WTC11 (cell line): Measurements from ENCODE around the gene SUSD6. TPM values are rescaled to one million over a fixed set of nuclear protein-coding genes. Genes with fewer than 3 reads are reported as not detected.

ENCODE experiments used
- ATAC-seq: fragments of 200-7000 bp; cut with Tn5 transposase; 2 replicates; pipeline ENCODE4 v1.10.0; 2021; ENCODE audit warnings: mild to moderate bottlenecking, moderate library complexity
- CTCF ChIA-PET: fragments of 300-600 bp; sonication (Branson Sonifier 250); formaldehyde crosslinking; loops from one replicate; lab custom pipeline; 2021; ENCODE audit warnings: antibody characterized with exemption; lab: Charles Lee
- POLR2A ChIA-PET: fragments of 350-600 bp; sonication (Branson Sonifier 250); formaldehyde crosslinking; loops from one replicate; lab custom pipeline; 2021; ENCODE audit warnings: antibody characterized with exemption; lab: Charles Lee
- DNase-seq: peaks from one replicate; pipeline ENCODE4 v3.0.0; 2021; ENCODE audit warnings: low spot score
- H3K27ac Mint-ChIP-seq: 2 replicates; pipeline ENCODE4 v1.8.0; 2021; ENCODE audit warnings: mixed read lengths
- H3K27me3 Mint-ChIP-seq: 2 replicates; pipeline ENCODE4 v1.8.0; 2021; ENCODE audit warnings: low read depth, mild to moderate bottlenecking, moderate library complexity, mixed read lengths
- H3K36me3 Mint-ChIP-seq: 2 replicates; pipeline ENCODE4 v1.8.0; 2021; ENCODE audit warnings: mixed read lengths
- H3K4me1 Mint-ChIP-seq: 2 replicates; pipeline ENCODE4 v1.8.0; 2022; ENCODE audit warnings: mixed read lengths
- H3K4me3 Mint-ChIP-seq: 2 replicates; pipeline ENCODE4 v1.8.0; 2021; ENCODE audit warnings: mild to moderate bottlenecking, moderate library complexity, mixed read lengths
- H3K9me3 Mint-ChIP-seq: 2 replicates; pipeline ENCODE4 v1.8.0; 2021; ENCODE audit warnings: mixed read lengths
- CBFB ChIP-seq: sonication (generic); formaldehyde crosslinking; IDR thresholded peaks from 2 replicates; pipeline ENCODE4 v1.8.1; 2022; ENCODE audit warnings: mild to moderate bottlenecking, low read depth, missing genetic modification reagents
- CREM ChIP-seq: sonication (generic); formaldehyde crosslinking; IDR thresholded peaks from 2 replicates; pipeline ENCODE4 v1.8.1; 2022; ENCODE audit warnings: mild to moderate bottlenecking, missing genetic modification reagents, moderate library complexity
- E2F4 ChIP-seq: sonication (generic); formaldehyde crosslinking; IDR thresholded peaks from 2 replicates; pipeline ENCODE4 v1.8.1; 2022; ENCODE audit warnings: low read depth, mild to moderate bottlenecking, moderate library complexity, missing genetic modification reagents, borderline replicate concordance
- EMX1 ChIP-seq: fragments of 250-450 bp; sonication (Bioruptor Pico); IDR thresholded peaks from 2 replicates; pipeline ENCODE4 v1.8.0; 2021; ENCODE audit warnings: mild to moderate bottlenecking
- FOXK1 ChIP-seq: sonication (generic); formaldehyde crosslinking; IDR thresholded peaks from 2 replicates; pipeline ENCODE4 v1.8.0; 2022; ENCODE audit warnings: mild to moderate bottlenecking, moderate library complexity, missing genetic modification reagents
- GABPB1 ChIP-seq: sonication (generic); formaldehyde crosslinking; IDR thresholded peaks from 2 replicates; pipeline ENCODE4 v1.8.1; 2023; ENCODE audit warnings: mild to moderate bottlenecking, missing genetic modification reagents
- HMGXB4 ChIP-seq: sonication (generic); formaldehyde crosslinking; IDR thresholded peaks from 2 replicates; pipeline ENCODE4 v1.8.1; 2023; ENCODE audit warnings: mild to moderate bottlenecking, moderate library complexity, missing genetic modification reagents
- IRF2 ChIP-seq: sonication (generic); formaldehyde crosslinking; IDR thresholded peaks from 2 replicates; pipeline ENCODE4 v1.8.0; 2022; ENCODE audit warnings: low read depth, missing genetic modification reagents, borderline replicate concordance
- JUN ChIP-seq: sonication (generic); formaldehyde crosslinking; IDR thresholded peaks from 2 replicates; pipeline ENCODE4 v1.8.0; 2023; ENCODE audit warnings: mild to moderate bottlenecking, missing genetic modification reagents
- MYBL2 ChIP-seq: sonication (generic); formaldehyde crosslinking; IDR thresholded peaks from 2 replicates; pipeline ENCODE4 v1.8.1; 2023; ENCODE audit warnings: mild to moderate bottlenecking, moderate library complexity, missing genetic modification reagents
- NFYB ChIP-seq: sonication (generic); formaldehyde crosslinking; conservative IDR thresholded peaks from 2 replicates; pipeline ENCODE4 v1.8.0; 2022; ENCODE audit warnings: low read depth, missing genetic modification reagents
- NR1H2 ChIP-seq: sonication (generic); formaldehyde crosslinking; IDR thresholded peaks from 2 replicates; pipeline ENCODE4 v1.9.0; 2021; ENCODE audit warnings: mild to moderate bottlenecking, moderate library complexity, missing genetic modification reagents
- OVOL2 ChIP-seq: fragments of 250-450 bp; sonication (Bioruptor Pico); IDR thresholded peaks from 2 replicates; pipeline ENCODE4 v1.9.0; 2021; ENCODE audit warnings: mild to moderate bottlenecking, borderline replicate concordance
- RORB ChIP-seq: fragments of 250-450 bp; sonication (Bioruptor Pico); IDR thresholded peaks from 2 replicates; pipeline ENCODE4 v1.9.0; 2021; ENCODE audit warnings: mild to moderate bottlenecking
- SMAD3 ChIP-seq: sonication (generic); formaldehyde crosslinking; IDR thresholded peaks from 2 replicates; pipeline ENCODE4 v1.8.0; 2022; ENCODE audit warnings: missing genetic modification reagents, mild to moderate bottlenecking, borderline replicate concordance
- SP1 ChIP-seq: sonication (generic); formaldehyde crosslinking; conservative IDR thresholded peaks from 2 replicates; pipeline ENCODE4 v1.8.1; 2022; ENCODE audit warnings: missing genetic modification reagents
- ZNF219 ChIP-seq: sonication (generic); formaldehyde crosslinking; IDR thresholded peaks from 2 replicates; pipeline ENCODE4 v1.8.0; 2023; ENCODE audit warnings: missing genetic modification reagents, mild to moderate bottlenecking, borderline replicate concordance
- ZNF232 ChIP-seq: sonication (generic); formaldehyde crosslinking; IDR thresholded peaks from 2 replicates; pipeline ENCODE4 v1.8.0; 2022; ENCODE audit warnings: mild to moderate bottlenecking, missing genetic modification reagents
- ZNF416 ChIP-seq: fragments of 250-450 bp; sonication (Bioruptor Pico); IDR thresholded peaks from 2 replicates; pipeline ENCODE4 v1.9.0; 2021; ENCODE audit warnings: mild to moderate bottlenecking, inconsistent platforms
- ZNF512 ChIP-seq: sonication (generic); formaldehyde crosslinking; IDR thresholded peaks from 2 replicates; pipeline ENCODE4 v1.8.1; 2022; ENCODE audit warnings: missing genetic modification reagents, borderline replicate concordance
- ZNF671 ChIP-seq: fragments of 250-450 bp; sonication (Bioruptor Pico); IDR thresholded peaks from 2 replicates; pipeline ENCODE4 v1.8.0; 2021; ENCODE audit warnings: mild to moderate bottlenecking
- total RNA-seq: library from RNA; stranded (reverse); gene quantifications from 3 replicates; pipeline ENCODE4 v1.2.3, GENCODE V29; 2021
- TF ChIP-seq, protein P1 (sequence below): fragments of 250-450 bp; sonication (Bioruptor Pico); conservative IDR thresholded peaks from 2 replicates; pipeline ENCODE4 v1.9.0; 2021; ENCODE audit warnings: mild to moderate bottlenecking
- TF ChIP-seq, protein P2 (sequence below): fragments of 250-450 bp; sonication (Bioruptor Pico); IDR thresholded peaks from 2 replicates; pipeline ENCODE4 v2.1.2; 2022; ENCODE audit warnings: mild to moderate bottlenecking, moderate library complexity
- TF ChIP-seq, protein P3 (sequence below): sonication (generic); formaldehyde crosslinking; IDR thresholded peaks from 2 replicates; pipeline ENCODE4 v1.8.1; 2023; ENCODE audit warnings: mild to moderate bottlenecking, missing genetic modification reagents

Gene SUSD6
- total RNA-seq, 1 experiment from 2014 or later, result 10.1 TPM

DNA sequence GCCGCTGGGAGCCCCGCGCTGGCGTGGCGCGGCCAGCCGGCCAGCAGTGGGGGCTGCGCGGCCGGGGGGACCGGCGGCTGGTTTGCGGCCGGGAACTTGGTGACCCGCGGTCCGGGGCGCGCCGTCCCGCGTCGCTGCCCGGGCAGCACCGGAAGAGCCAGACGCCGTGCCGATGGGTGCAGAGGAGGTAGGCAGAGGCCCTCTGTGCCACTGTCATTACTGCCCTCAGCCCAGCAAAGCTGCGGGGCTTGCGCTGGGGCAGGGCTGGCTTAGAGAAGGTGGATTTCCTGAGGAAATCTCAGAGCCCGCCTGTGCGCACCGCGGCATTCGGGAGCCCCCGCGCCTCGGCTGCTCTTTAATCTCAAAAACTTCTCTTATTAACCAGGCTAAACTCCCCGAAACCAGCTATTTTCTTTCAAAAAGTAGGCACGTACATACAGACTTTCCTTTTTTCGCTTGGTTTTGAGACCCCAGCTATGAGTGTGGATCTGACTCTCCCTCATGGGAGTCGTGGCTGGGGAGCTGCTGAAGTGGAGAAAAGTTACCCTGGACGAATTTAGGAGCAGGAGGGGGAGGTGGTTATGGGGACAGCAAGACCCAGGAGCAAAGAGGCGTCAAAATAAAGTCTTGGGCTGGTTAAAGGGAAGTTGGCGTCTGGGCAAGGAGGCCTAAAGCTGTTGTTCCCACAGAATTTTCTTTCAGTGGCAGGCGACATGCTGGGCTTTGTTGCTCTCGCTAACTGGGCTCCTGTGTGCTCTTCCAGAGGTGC is 802 bp downstream of the SUSD6 start:
- ChIA-PET POLR2A (interaction anchor here (0.8 kb wide), 1 partner anchor 101 kb away, joined by 3 read pairs; no protein-coding TSS in a partner anchor), CTCF (interaction anchor here (1.1 to 1.6 kb wide), 7 partner anchors 14 to 115 kb away, joined by 3 to 6 read pairs (median 5); no protein-coding TSS in a partner anchor)
- Mint-ChIP-seq H3K4me3 (peak overlapping the region; percentile 84), H3K27me3 (peaks cover 10% of the 10 kb centered on the region), H3K4me1 (peaks cover 49% of the 10 kb centered on the region), H3K27ac (no peak overlapping the region), H3K9me3 (no peaks in the 10 kb centered on the region), H3K36me3 (no peaks in the 10 kb centered on the region)
- ATAC-seq (peak; percentile 50), DNase-seq (peak; percentile 35)
- TF ChIP-seq GABPB1 (CRISPR knock-in tag), result no peak
- TF ChIP-seq ZNF232, result no peak
- no peak for TF ChIP-seq E2F4 (CRISPR knock-in tag)
- TF ChIP-seq HMGXB4 (CRISPR knock-in tag), result no peak
- TF ChIP-seq, protein P1, sequence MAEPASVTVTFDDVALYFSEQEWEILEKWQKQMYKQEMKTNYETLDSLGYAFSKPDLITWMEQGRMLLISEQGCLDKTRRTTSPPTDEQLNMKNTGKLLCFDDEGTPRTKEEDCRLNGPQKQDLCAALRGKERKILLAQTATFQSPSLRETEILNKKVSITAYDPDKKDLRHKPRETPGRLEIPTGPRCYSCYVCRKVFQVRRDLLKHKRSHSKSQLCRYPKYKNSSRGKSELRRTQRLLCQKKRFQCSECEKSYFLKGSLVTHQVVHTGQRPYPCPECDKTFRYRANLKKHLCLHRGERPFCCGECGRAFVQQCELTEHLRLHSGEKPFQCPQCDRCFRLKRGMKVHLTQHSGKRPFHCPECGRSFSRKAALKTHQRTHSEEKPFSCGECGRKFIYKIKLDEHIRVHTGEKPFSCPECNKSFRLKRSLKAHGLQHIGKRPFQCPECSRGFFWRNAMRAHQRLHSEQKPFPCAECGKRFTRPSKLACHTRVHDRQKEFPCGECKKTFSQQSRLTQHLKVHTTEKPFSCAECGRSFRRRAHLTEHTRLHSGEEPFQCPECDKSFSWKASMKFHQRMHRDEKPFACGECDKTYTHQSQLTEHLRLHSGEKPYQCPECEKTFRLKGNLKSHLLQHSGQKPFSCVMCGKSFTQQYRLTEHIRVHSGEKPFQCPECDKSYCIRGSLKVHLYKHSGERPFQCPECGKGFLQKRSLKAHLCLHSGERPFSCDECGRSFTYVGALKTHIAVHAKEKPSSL (CRISPR knock-in tag), result no peak
- TF ChIP-seq JUN (CRISPR knock-in tag), result no peak
- TF ChIP-seq RORB (CRISPR knock-in tag), result no peak
- no peak for TF ChIP-seq CBFB (CRISPR knock-in tag)
- no peak for TF ChIP-seq NFYB (CRISPR knock-in tag)
- TF ChIP-seq OVOL2 (CRISPR knock-in tag), result no peak
- TF ChIP-seq SMAD3 (CRISPR knock-in tag), result no peak
- no peak for TF ChIP-seq MYBL2
- TF ChIP-seq, protein P2, sequence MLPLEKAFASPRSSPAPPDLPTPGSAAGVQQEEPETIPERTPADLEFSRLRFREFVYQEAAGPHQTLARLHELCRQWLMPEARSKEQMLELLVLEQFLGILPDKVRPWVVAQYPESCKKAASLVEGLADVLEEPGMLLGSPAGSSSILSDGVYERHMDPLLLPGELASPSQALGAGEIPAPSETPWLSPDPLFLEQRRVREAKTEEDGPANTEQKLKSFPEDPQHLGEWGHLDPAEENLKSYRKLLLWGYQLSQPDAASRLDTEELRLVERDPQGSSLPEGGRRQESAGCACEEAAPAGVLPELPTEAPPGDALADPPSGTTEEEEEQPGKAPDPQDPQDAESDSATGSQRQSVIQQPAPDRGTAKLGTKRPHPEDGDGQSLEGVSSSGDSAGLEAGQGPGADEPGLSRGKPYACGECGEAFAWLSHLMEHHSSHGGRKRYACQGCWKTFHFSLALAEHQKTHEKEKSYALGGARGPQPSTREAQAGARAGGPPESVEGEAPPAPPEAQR (CRISPR knock-in tag), result no peak
- TF ChIP-seq FOXK1 (CRISPR knock-in tag), result no peak
- TF ChIP-seq SP1 (CRISPR knock-in tag), result no peak

- peaks cover 52% of the 10 kb centered on the region for H3K4me1 Mint-ChIP-seq
- peaks cover 10% of the 10 kb centered on the region for H3K27me3 Mint-ChIP-seq
- no peaks in the 10 kb centered on the region for H3K36me3 Mint-ChIP-seq
- ATAC-seq (no peak), DNase-seq (no peak)
- H3K27ac Mint-ChIP-seq, result no peak overlapping the region
- ChIA-PET CTCF (interaction anchor here (1.1 to 1.6 kb wide), 6 partner anchors 14 to 114 kb away, joined by 3 to 6 read pairs (median 5); no protein-coding TSS in a partner anchor), POLR2A (interaction anchor here (0.8 kb wide), 1 partner anchor 100 kb away, joined by 3 read pairs; no protein-coding TSS in a partner anchor)
- TF ChIP-seq ZNF671 (no peak), SMAD3 (CRISPR knock-in tag) (no peak), EMX1 (CRISPR knock-in tag) (no peak), IRF2 (CRISPR knock-in tag) (no peak), ZNF219 (no peak), ZNF512 (CRISPR knock-in tag) (no peak), OVOL2 (CRISPR knock-in tag) (no peak), NR1H2 (no peak), ZNF416 (CRISPR knock-in tag) (no peak), CREM (CRISPR knock-in tag) (no peak)
- TF ChIP-seq, protein P3, sequence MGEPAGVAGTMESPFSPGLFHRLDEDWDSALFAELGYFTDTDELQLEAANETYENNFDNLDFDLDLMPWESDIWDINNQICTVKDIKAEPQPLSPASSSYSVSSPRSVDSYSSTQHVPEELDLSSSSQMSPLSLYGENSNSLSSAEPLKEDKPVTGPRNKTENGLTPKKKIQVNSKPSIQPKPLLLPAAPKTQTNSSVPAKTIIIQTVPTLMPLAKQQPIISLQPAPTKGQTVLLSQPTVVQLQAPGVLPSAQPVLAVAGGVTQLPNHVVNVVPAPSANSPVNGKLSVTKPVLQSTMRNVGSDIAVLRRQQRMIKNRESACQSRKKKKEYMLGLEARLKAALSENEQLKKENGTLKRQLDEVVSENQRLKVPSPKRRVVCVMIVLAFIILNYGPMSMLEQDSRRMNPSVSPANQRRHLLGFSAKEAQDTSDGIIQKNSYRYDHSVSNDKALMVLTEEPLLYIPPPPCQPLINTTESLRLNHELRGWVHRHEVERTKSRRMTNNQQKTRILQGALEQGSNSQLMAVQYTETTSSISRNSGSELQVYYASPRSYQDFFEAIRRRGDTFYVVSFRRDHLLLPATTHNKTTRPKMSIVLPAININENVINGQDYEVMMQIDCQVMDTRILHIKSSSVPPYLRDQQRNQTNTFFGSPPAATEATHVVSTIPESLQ (CRISPR knock-in tag), result no peak
- peak overlapping the region; percentile 84 for H3K4me3 Mint-ChIP-seq
- H3K9me3 Mint-ChIP-seq, result no peaks in the 10 kb centered on the region
These were observed 1.4 kb downstream of the SUSD6 start for GRCh38 chr14:69612783-69613130.
